CD4-positive, alpha-beta T cell treated with Interferon gamma for 1 hour (primary cell): Measurements from ENCODE around the gene ATG2B.
A peak's percentile ranks its signal among the peaks of the same experiment; 100 is the strongest.

Experiments
- DNase-seq: peaks from one replicate; pipeline ENCODE4 v3.0.0-alpha.2; 2020

The ATG2B gene

GRCh38 chr14:96309133-96309895, 53.8 kb downstream of the ATG2B start:
- no peak for DNase-seq

GRCh38 chr14:96307434-96307833, 55.7 kb downstream of the ATG2B start:
- no peak for DNase-seq

- no peak for DNase-seq
These were observed 58.2 kb downstream of the ATG2B start for GRCh38 chr14:96304956-96305355.

- no peak for DNase-seq
These were observed 59.2 kb downstream of the ATG2B start for GRCh38 chr14:96303981-96304380.

GRCh38 chr14:96299441-96299840, 63.7 kb downstream of the ATG2B start:
- no peak for DNase-seq

GRCh38 chr14:96297997-96298515, 65.1 kb downstream of the ATG2B start:
- DNase-seq, result no peak

- DNase-seq, result no peak
These were observed 66.1 kb downstream of the ATG2B start for GRCh38 chr14:96297000-96297399.

GRCh38 chr14:96294246-96294645, 68.9 kb downstream of the ATG2B start:
- DNase-seq, result no peak

- DNase-seq, result no peak
These were observed 75.3 kb downstream of the ATG2B start for GRCh38 chr14:96287856-96288255.

- DNase-seq, result no peak
These were observed 76.9 kb downstream of the ATG2B start for GRCh38 chr14:96286251-96286650.

- DNase-seq, result no peak
These were observed 77.5 kb downstream of the ATG2B start for GRCh38 chr14:96285667-96286066.

- no peak for DNase-seq
These were observed 78.7 kb downstream of the ATG2B start for GRCh38 chr14:96284430-96284829.

GRCh38 chr14:96284008-96284407, 79.1 kb downstream of the ATG2B start:
- no peak for DNase-seq

- DNase-seq, result no peak
These were observed 81.7 kb downstream of the ATG2B start for GRCh38 chr14:96281486-96281885.

- no peak for DNase-seq
These were observed 83.0 kb downstream of the ATG2B start for GRCh38 chr14:96280104-96280503.

GRCh38 chr14:96279564-96279963, 83.6 kb downstream of the ATG2B start:
- no peak for DNase-seq

GRCh38 chr14:96277890-96278289, 85.3 kb downstream of the ATG2B start:
- no peak for DNase-seq

GRCh38 chr14:96275177-96276112, 87.7 kb downstream of the ATG2B start:
- peak; percentile 25 for DNase-seq

GRCh38 chr14:96274543-96274942, 88.6 kb downstream of the ATG2B start:
- no peak for DNase-seq

- no peak for DNase-seq
These were observed 89.0 kb downstream of the ATG2B start for GRCh38 chr14:96274122-96274521.

- DNase-seq, result no peak
These were observed 89.5 kb downstream of the ATG2B start for GRCh38 chr14:96273629-96274028.

GRCh38 chr14:96272777-96273473, 90.2 kb downstream of the ATG2B start:
- DNase-seq, result no peak

- DNase-seq, result no peak
These were observed 91.7 kb downstream of the ATG2B start for GRCh38 chr14:96271421-96271762.
